HCEC 1CT (cell line): ENCODE results near the gene ZNF385B.
"Not testable (repeated sequence)": the region's sequence is repeated elsewhere in the genome, so short reads cannot be mapped to it uniquely, and the experiment has no call there.

Experiments
- DNase-seq: peaks from one replicate; pipeline ENCODE4 v3.0.0-alpha.2; 2017

Gene ZNF385B

DNA sequence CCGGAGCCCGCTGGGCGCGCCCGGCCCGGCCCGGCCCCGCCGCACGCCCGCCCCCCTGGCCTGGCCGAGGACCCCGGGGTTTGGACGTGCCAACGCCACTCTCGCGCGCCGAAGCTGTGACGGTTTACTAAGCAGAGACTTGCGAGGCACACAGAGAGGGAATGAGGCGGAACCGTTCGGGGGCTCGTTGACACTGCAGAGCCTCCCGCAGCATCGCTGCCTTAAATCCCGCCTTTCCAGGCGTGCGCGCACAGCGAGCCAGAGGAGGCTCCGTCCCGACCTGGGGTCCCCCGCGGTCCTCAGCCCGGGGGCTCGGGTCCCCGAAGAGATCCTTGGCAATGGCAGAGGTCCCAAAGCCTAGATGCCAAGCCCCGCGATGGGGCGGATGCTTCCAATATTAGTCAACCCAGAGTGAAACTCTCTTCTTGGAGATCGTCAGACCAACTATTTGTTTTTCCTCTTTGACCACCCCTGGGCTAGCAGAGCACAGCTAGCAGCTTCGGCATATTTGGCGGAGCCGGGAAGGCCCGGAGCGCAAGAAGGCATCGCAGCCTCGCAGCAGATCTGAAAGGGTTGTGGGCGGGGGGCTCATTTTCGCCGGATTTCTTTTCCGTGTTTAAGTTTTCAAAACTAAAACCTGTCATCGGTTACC lies at the start of gene ZNF385B:
Gene ZNF385B, minus strand, starts transcription at position 197 of the 652 bp plus-strand sequence.
- DNase-seq: no peak

DNA sequence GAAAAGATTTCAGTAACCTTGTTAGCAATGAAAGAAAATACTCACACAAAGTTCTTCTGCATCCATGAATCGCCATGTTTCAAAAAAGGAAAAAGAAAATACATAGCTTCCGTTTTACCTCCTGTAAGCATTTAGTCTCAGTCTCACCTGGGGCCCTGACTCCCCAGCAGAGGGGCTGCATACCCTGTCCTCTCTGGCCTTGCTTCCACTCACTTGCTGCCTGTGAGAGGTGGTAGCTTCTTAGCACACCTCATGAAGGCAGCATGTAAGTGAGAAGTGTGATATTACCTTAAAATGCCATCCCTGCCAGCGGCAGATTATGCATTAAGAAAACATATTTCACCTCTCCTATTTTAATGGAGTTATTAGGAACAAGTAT lies 49.3 kb upstream of the ZNF385B start:
- no peak for DNase-seq

DNA sequence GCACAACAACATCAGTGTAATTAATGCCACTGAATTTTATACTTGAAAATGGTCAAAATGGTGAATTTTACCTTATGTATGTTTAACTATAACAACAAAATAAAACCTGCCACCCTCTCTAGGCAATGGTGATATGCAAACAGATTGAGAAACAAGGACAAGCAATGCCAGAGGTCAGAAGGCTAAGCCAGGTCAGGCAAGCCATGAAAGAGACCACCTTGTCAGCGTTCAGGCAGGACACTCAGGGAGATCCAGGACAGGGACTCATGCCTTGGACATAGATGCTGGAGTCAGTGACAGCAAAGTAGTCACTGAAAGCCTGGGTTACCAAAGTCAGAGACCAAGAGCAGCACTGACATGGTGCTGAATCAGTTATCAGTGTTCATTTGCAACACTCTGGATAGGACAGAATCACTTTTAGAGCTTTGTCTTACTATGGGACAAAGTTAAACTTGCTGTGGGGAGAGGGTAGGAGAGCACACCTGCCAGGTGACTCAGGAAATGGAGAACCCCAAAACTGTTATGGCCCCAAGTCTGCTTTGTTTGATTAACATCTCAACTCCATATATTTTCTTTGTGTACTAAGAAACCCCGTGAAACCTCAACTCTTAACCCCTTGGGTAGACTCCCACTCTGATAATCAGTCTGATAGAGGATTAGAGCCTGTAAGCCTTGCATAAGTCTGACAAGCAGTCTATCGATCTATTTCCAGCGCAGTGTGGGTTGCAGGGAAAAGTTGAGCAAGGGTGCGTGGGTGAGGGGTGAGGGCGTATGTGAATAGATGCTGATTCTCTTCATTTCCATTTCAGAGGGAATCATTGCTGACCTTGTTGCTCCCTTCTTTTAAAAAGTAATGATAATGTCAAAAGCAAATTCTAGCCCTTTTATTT lies 48.7 kb upstream of the ZNF385B start:
- no peak for DNase-seq

DNA sequence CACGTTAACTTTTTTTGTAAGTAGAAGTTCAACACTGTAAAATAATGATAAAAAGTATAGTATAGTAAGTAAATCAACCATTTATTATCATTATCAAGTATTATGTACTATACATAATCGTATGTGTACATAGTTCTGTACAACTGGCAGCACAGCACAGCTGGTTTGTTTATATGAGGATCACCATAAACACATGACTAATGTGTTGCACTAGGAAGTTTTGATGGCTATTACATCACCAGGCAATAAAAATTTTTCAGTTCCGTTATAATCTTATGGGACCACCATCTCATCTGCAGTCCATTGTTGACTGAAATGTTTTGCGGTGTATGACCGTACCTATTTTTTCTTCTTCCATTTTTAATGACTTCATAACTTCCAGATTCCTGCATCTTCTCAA lies 39.2 kb upstream of the ZNF385B start:
- DNase-seq: peak; percentile 62

DNA sequence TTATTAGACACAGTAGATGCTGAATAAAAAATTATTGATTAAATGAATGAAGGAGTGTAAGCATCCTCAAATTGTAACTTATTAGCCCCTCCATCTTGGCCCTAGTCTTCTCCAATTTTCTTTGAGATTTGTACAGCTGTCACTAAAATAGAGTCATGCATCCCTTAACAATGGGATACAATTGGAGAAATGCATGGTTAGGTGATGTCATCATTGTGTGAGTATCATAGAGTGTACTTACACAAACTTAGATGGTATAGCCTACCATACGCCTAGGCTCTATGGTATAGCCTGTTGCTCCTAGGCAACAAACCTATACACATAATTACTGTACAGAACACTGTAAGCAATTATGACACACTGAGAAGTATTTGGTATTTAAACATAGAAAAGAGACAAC lies 38.3 kb upstream of the ZNF385B start:
- DNase-seq: no peak

DNA sequence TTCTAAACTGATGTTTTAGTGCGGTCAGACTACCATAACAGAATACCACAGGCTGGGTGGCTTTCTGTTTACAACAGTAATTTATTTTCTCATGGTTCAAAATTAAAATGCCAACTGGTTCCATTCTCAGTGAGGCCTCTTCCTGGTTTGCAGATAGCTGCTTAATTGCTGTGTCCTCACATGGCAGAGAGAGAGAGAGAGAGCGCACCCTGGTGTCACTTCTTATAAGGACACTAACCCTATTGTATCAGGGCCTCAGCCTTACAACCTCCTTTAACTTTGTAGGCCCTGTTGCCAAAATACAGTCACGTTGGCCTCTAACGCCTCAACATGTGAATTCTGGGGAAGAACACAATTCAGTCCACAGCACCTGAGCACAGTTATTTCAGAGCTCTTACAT lies 37.5 kb upstream of the ZNF385B start:
- peak; percentile 59 for DNase-seq

DNA sequence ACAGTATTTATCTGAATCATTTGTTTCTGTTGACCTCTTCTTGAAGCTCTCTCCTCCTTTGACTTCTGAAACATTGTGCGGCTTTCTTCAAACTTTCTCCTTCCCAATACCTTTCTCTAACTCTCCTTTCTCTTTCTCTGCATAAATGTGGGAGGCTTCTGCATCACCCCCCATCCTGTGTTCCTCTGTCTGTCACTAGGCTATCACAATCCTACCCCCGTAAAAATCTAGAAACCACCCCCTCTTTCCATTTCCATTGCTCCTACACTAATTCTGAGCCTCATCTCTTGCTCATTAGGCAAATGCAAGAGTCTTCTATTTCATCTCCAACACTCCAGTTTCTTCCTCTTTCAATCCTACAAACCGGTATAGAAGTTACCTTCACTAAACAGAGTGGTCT lies 32.2 kb upstream of the ZNF385B start:
- no peak for DNase-seq

DNA sequence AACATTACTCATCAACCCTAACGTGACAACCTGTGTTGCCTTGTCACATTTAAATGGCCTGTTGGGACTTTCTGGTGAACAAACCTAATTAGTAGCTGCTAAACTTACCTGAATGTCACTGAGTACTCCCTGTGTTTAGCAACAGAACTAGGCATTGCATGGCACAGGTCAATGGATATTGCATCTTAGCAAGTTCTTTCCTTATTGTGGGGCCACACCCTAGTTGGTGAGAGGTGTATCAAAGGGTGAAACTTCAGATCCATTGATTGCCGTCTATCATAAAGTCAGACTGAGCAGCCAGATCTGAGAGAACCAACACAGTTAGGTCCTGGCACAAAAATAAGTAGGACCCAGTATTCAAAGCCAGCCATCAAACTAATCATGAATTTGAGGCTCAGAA lies 29.8 kb upstream of the ZNF385B start:
- DNase-seq: no peak

DNA sequence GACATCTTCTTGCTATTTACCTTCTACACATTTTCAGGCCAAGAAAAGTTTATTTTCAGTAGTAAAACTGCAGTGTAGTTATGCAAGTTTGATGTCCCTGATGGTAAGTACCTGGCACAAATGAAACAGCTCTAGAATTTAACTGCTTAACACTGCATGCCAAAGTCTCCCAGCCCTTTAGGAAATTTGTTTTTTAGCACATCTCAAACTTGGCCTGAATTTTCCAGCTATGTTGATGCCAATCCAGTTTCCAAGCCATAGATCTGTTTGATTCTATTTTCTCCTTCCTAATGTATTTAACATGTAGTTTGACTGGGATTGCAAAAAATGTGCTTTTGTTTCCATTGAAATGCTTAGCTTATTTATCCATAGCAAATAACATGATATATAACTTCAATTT lies 29.3 kb upstream of the ZNF385B start:
- no peak for DNase-seq

DNA sequence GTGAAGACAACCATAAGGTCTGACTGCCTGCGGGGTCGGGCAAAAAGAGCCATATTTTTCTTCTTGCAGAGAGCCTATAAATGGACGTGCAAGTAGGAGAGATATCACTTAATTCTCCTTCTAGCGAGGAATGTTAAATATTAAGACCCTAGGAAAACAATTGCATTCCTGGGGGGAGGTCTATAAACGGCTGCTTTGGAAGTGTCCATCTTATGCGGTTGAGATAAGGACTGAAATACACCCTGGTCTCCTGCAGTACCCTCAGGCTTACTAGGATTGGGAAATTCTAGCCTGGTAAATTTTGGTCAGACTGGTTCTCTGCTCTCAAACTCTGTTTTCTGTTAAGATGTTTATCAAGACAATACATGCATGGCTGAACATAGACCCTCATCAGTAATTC lies 27.2 kb upstream of the ZNF385B start:
- DNase-seq: not testable (repeated sequence)

DNA sequence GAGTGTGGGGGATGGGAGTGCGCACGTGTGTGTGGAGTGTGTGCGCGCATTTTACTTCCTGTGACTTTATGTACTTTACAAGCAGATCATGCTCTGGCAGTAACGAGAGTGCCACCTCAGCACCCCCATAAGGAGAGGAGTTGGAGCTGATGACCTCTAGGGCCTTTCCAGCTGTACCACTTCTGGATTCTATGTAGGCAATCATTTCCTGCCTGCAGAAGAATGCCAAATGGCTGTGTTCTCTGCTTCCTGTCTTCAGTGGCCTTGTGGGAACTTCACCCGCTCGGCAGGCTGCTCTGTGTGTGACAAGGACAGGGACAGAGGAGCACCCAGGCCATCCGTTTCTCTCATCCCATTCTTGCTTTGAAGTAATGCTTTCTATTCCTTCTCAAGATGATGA lies 22.8 kb upstream of the ZNF385B start:
- DNase-seq: no peak

DNA sequence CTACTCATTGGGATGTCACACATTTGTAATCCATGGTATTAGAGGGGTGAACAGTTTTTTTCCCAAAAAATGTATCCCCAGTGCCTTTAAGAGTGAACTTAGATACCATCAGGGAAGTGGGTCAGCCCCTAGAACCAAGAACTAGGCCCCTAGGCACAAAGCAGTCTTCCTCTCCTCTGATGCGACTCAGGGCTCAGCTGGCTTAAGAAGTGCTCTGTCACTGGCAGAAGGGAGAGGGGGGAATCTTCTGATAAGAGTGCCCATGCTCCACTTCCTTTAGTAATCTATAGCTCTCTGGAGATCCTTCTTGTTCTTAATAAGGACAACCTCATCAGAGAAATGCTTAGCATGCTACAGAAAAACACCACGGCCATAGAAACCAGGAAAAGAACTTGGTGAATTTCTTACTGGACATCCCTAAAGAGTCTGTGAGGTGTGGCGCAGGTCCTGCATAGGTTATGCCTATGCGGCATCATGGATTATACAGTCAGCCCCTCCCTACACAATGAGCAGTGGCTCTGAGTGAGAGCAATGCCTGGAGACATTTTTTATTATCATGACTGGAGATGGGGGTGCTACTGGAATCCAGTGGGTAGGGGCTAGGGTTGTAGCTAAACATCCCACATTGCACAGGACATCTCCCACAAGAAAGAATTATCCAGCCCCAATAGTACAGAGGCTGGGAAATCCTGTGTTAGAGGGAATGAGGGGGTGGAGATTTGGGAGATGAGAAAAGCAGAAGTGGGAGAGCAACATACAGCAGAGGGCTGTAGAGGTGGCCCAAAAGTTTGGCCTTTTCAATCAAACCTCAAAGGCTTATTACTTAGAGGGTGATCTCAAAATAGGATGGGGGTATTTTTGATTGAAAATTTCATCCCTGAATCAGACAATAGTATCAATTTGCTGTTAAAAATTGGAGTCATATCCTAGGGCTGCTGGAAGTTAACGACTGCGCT lies 21.7 kb upstream of the ZNF385B start:
- DNase-seq: no peak

DNA sequence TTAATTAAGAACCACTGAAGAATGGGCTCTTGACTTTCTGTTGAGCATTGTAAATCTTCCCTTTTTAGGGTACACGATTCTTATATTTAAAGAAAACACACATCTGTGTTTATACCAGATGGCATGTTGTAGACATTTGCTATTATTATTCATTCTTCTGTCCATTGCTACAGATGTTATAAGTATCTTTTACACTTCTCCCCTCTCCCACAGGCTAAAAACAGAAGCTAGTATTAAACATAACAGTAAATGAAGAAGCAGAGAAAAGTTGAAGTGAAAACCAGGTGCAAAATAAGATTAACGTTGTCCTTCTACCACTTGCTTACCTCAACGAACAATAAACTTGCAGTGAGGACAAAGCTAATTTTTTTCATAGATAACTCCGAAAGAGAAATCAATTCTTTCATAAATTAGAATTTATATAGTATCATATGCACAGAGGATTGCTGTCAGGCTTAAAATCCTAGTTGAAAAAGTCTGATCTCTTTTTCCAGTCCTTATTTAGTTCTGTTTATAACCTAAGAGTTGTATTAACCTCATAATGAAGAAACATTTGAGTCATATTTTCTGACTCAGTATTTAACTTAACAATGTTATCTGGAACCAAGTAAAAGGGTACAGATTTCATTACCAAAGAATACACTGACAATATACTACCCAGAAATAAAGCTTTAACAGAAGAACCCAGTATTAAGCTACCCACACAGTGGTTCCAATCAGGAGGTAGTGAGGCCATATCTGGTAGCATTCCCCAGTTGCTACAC lies 16.4 kb upstream of the ZNF385B start:
- DNase-seq: peak; percentile 39

DNA sequence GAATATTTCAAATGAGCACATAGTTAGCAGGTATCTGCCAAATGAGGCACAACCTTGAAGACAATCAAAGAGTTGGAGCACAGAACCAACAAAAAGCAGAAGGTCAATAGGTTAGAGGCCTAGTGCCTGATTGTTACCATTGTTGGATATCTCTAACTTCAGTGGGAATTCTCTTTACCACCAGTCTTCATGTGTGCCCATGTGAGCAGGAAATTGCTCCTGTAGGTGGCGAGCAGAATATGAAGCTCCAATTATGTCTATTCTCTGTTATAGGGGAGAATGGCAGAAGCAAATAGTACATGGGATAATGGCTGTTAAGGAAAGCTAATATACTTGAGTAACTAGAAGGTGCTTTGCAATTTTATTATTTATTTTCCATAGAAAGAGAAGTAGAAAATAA lies 14.9 kb upstream of the ZNF385B start:
- DNase-seq: no peak

DNA sequence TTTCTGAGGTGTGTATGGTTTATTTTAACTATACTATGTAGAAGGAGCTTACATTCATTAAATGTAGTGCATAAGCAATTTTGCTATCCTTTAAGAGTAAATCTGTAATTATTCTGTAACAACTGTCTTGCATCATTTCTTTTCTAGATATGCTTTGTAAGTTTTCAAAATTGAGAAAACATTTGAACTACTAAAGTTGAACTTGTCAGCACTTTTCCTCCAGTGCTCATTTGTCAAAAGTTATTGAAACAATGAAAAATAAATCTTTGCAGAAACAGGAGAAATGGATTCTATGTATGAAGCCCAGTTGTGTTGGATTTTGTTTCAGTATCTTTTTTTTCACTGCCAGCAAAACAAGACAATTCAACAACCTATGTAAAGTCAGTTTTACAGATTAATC lies 14.5 kb upstream of the ZNF385B start:
- DNase-seq: no peak

DNA sequence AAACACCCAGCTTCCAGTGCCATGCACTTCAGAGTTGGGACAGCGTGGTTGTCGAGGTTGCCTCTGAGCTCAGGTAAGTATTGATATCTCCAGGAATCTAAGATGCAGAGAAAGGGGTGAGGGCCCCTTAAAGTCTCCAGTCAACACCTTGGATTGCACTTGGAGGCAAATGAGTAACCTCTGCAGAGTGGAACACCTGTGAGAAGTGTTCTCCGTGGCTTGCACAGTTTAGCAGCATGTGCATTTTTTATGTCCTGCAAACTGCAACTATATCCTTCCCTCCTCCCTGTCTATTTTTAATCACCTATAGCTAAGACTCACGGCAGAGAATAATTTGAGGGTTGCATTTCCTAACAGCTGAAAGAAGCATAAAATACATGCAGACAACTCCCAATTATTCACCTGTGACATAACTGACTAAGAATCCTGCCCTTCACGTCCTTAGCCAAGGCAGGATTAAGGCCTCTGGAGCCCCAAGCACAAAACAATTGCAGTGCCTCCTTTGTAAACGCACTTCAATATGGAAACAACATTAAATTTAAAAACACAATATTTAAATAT lies 1.6 kb upstream of the ZNF385B start:
- DNase-seq: no peak

DNA sequence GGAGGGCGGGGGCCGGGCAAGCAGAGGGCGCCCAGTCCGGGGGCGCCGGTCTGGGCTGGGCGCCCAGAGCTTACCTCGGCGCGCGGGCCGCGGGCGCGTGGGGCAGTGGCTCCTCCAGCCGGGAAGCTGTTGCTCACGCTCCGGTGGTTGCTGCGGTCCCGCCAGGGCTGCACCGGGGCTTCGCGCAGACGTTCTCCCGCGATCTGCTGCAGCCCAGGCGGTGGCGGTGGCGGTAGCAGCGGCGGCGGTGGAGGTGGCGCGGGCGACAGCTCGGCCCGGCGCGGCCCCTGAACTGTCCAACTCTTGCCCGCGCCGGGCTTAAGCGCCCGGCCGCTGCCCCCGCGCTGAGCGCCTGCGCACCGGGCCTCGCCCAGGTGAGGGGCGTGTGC lies 391 bp downstream of the ZNF385B start:
- no peak for DNase-seq

DNA sequence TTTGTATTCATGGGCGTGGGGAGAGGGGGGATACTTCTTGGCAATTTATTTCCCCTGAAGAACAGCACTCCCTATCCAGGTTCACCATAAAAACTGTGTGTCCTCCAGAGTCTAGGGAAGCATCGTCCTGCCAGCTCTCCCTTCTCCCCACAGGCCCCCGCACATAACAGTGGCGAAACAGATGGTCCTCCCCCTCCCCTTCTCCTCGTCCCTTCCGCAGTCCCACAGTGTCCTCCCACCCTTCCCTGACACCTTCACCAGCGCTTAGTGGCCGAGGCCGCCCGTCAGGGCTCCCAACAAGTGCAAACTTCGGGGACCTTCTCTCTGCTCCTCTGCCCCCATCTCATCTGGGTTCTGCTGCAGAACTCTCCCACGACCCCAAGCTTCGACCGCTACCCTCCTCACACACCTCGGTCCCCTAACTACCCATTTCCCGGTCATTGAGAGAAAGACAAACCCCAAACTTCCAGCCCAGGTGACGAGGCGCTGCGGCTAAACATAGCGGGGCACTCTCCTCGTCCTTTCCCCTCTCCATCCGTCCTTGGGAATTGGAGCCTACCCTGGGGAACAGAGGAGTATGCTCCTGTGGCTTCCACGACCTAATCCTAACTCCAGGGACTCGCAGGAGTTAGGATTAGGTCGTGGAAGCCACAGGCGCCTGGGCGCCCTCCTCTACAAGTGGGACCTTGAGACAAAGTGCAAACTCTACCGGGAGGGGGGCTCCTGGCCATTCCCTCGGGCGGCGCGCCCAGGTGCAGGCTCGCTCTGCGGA lies 971 bp downstream of the ZNF385B start:
- no peak for DNase-seq

DNA sequence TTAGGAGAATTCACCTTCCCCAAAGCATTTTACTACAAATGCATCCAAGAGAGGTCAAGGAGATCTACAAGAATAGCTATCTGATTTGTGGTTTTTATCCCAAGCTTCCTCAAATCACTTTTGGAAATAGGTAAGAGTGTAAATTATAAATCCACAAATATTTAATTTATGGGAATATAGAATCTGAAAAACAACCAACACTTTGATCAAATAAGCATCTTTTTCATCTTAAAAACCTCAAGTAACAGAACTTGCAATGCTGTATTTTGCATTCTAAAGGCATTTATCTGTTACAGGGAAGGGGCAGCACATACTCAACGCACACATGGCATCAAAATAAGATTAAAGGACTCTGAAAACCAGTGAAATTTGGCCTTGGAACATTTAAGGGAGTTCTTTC lies 1.9 kb downstream of the ZNF385B start:
- DNase-seq: no peak

DNA sequence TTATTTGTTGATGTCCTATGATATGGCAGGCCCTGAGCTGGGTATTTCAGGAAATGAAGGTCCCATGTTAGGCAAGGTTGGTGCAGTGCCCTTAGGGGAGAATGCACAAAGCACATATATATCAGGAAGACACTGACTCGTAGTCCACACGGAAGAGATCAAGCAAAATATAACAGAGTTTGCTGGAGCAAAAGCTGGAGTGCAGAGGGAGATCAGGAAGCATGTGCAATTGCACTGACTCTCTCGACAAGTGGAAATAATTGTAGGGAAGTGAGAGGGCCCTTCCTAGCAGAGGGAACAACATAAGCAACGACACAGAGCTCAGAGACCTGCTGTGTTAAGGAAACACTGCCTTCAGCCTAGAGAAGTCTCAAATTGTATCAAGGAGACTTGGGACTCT lies 4.2 kb downstream of the ZNF385B start:
- DNase-seq: no peak

DNA sequence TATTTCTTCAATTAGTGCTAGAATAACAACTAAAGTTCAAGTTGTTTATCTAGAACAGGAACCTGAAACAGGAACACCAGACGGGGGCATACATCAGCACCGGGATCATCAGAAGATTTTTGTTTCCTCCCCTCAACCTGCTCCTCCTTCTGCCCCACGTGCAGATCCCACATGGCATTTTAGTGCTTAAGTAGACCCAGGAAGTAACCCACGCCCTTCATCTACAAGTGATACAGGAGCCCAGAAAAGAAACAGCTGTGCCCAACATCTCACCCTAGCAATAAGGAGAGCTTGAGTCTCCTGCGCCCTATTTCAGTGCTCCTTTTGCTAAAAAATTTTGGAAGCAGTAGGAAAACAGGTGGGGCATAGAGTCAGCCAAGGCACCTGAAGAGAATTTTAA lies 5.2 kb downstream of the ZNF385B start:
- DNase-seq: no peak

DNA sequence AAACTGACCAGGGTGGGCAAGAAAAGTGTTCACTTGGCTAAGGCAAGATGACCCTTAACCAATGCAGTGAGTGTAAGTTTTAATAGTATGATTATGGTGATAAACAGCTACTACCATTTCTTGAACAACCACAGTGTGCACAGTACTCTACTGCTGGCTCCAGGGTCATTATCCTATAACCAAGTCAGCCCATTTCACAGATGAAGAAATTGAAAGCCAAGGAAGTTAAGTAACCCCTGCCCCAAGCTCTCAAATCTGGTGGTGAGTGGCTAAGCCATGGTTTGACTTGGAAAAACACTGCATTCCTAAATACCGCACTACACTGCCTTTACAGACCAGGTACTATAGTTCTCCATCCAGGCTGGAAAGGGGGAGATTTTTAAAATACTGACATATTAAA lies 5.7 kb downstream of the ZNF385B start:
- no peak for DNase-seq
